Choroid plexus epithelial cell (primary cell): Measurements from ENCODE around the gene YTHDF2.

ENCODE experiments used
- DNase-seq: peaks from one replicate; pipeline ENCODE4 v3.0.0-alpha.2; 2010; ENCODE audit warnings: low read depth
- H3K4me3 ChIP-seq: 2 replicates; pipeline ENCODE4 v1.5.1; 2011; ENCODE audit warnings: low read depth, mild to moderate bottlenecking, control low read depth, low read length, moderate library complexity
- TF ChIP-seq, protein P1 (sequence below): conservative IDR thresholded peaks from 2 replicates; pipeline ENCODE4 v1.5.1; 2011; ENCODE audit warnings: low read depth, mild to moderate bottlenecking, control low read depth, inconsistent platforms, low read length, moderate library complexity

The YTHDF2 gene

DNA sequence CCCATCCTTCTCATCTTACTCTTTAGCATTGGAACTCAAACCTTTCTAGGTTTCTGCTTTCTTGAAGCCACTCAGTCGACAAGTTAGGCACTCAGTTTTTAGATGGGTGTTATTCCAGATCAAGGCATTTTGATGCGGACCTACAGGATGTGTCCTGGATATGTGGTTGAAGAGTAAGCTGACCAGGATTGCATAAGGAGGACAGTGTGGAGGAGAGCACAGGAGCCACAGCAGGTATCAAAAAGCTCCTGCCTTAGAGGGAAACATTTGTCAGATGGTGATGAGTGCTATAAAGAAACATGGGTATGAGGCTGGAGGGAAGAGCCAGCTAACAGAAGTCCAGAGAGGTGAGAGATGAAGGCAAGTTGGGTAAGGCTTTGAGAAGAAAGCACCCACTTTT, 41.3 kb downstream of the YTHDF2 start:
- no peak for DNase-seq
- TF ChIP-seq, protein P1, sequence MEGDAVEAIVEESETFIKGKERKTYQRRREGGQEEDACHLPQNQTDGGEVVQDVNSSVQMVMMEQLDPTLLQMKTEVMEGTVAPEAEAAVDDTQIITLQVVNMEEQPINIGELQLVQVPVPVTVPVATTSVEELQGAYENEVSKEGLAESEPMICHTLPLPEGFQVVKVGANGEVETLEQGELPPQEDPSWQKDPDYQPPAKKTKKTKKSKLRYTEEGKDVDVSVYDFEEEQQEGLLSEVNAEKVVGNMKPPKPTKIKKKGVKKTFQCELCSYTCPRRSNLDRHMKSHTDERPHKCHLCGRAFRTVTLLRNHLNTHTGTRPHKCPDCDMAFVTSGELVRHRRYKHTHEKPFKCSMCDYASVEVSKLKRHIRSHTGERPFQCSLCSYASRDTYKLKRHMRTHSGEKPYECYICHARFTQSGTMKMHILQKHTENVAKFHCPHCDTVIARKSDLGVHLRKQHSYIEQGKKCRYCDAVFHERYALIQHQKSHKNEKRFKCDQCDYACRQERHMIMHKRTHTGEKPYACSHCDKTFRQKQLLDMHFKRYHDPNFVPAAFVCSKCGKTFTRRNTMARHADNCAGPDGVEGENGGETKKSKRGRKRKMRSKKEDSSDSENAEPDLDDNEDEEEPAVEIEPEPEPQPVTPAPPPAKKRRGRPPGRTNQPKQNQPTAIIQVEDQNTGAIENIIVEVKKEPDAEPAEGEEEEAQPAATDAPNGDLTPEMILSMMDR = no peak

GRCh38 chr1:28779751-28780408, 43.1 kb downstream of the YTHDF2 start:
- DNase-seq = peak; percentile 23
- TF ChIP-seq, protein P1 = no peak
- H3K4me3 ChIP-seq = no peak overlapping the region

More for the DNA sequence above, 41.3 kb downstream of the YTHDF2 start:
- no peak overlapping the region for H3K4me3 ChIP-seq

- no peak for DNase-seq
- no peak overlapping the region for H3K4me3 ChIP-seq
- TF ChIP-seq, protein P1 = no peak
Measured at GRCh38 chr1:28781305-28781704, 44.6 kb downstream of the YTHDF2 start.

DNA sequence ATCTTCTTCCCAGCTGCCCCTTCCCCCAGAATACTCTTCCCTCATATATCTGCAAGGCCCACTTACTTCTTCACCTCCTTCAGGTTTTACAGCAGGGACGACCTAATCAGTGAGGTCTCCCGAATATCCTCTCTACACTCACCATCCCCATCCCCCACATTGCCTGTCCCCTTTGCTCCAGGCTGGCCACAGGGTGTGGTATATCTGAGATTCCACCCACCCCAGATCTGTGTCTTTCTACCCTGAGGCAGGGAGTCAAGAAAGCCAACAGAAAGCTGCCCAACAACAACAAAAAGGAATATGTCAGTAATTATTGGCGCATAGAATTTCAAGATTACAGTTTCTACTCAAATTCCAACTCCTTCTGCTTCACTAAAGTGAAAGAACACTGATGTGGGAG, 45.3 kb downstream of the YTHDF2 start:
- DNase-seq = no peak
- TF ChIP-seq, protein P1 = no peak
- no peak overlapping the region for H3K4me3 ChIP-seq

DNA sequence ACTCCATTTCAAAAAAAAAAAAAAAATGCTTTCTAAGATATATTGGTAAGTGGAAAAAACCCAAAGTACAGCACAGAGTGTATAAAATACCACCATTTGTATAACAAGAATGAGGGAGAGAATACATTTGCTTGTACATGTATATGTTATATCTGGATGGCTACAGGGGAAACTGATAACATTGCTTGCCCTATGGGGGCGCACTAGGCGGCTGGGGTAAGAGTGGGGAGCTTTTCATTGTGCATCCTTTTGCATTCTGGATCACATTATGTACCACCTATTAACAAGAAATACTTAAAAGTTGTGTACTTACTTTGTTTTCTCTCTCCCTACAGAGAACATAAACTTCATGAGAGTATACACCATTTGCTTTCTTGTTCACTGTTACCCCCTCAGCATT, 46.6 kb downstream of the YTHDF2 start:
- TF ChIP-seq, protein P1 = no peak
- H3K4me3 ChIP-seq = no peak overlapping the region
- DNase-seq = no peak

- TF ChIP-seq, protein P1 = no peak
- H3K4me3 ChIP-seq = no peak overlapping the region
- no peak for DNase-seq
Measured at GRCh38 chr1:28789412-28789811, 52.7 kb downstream of the YTHDF2 start.

- no peak for DNase-seq
- no peak overlapping the region for H3K4me3 ChIP-seq
- TF ChIP-seq, protein P1 = no peak
Measured at GRCh38 chr1:28789816-28790215, 53.1 kb downstream of the YTHDF2 start.
